Measurements from ENCODE around the gene S100A13. TPM values are rescaled to one million over a fixed set of nuclear protein-coding genes. Genes with fewer than 3 reads are reported as not detected.

The S100A13 gene
- total and polyA plus RNA-seq, 10 of the 15 experiments (the other 5 are each of a cell fraction or from before 2014, with no cell fraction given) = 5.7 to 30.9 (median 9.1) TPM

DNA sequence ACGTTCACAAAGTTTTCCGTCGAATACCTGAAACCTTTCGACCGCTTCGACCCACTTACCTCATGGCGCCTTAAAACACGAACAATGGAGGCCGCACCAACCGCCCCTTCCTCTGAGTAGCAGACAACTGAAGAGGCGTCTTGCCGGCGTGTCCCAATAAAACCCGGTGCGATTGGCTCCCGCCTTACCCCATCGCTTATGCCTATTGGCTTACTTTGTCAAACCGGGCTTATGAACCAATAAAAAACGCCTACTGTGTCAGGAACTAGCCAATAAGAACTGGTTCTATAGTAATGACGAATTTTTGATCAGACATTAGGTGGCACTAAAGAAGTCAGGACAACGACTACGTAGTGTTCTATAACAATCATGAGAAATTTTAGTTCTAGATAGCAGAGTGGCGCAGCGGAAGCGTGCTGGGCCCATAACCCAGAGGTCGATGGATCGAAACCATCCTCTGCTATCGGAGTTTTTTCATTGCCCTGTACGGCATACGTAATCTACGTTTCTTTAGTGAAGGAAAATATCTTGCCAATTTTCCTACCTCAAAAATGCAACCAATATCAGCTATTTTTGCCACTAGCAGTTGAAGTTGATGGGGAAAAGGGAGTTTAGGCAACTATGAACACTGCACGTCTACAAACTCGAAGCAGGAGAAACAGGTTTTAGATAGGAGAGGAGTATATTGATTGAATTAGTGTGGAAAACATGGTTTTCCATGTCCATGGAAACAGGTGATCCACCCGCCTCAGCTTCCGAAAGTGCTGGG is 43.7 kb upstream of the S100A13 start, which contains the start of gene ILF2 (continued):
- TF ChIP-seq NFXL1 (IDR thresholded peaks at IDR 0.05; ENCODE audit: borderline replicate concordance) = no peak
- peak; percentile 87 for TF ChIP-seq NFYB (IDR thresholded peaks at IDR 0.05; ENCODE audit: insufficient read depth, low read depth, low read length)
- TF ChIP-seq, protein P1, sequence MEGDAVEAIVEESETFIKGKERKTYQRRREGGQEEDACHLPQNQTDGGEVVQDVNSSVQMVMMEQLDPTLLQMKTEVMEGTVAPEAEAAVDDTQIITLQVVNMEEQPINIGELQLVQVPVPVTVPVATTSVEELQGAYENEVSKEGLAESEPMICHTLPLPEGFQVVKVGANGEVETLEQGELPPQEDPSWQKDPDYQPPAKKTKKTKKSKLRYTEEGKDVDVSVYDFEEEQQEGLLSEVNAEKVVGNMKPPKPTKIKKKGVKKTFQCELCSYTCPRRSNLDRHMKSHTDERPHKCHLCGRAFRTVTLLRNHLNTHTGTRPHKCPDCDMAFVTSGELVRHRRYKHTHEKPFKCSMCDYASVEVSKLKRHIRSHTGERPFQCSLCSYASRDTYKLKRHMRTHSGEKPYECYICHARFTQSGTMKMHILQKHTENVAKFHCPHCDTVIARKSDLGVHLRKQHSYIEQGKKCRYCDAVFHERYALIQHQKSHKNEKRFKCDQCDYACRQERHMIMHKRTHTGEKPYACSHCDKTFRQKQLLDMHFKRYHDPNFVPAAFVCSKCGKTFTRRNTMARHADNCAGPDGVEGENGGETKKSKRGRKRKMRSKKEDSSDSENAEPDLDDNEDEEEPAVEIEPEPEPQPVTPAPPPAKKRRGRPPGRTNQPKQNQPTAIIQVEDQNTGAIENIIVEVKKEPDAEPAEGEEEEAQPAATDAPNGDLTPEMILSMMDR (IDR thresholded peaks at IDR 0.05 in 2 of 3, conservative IDR thresholded peaks at IDR 0.05 in 1 of 3; ENCODE audit: control insufficient read depth in 2 of 3, extremely low read depth in 1 of 3, insufficient read depth in 1 of 3, low read depth in 3 of 3, low read length in 3 of 3) = peak; percentile 13 to 47 (median 32); a peak in 4 of 6 replicates
- peak; percentile 50; the same call in 1 of the 2 replicates for TF ChIP-seq NR2F1 (conservative IDR thresholded peaks at IDR 0.05)
- peak; percentile 70 for TF ChIP-seq NBN (IDR thresholded peaks at IDR 0.05)
- TF ChIP-seq IRF4 (IDR thresholded peaks at IDR 0.05; ENCODE audit: low read depth, low read length) = peak; percentile 22; the same call in 1 of the 2 replicates
- TF ChIP-seq CHD2 (IDR thresholded peaks at IDR 0.05; ENCODE audit: borderline replicate concordance, low read depth, low read length) = peak; percentile 92
- 0 out of 2 replicates have a peak, but pooled peaks have one; percentile 62 for TF ChIP-seq ZNF207 (IDR thresholded peaks at IDR 0.05; ENCODE audit: borderline replicate concordance)
- peak; percentile 83; the same call in 1 of the 2 replicates for TF ChIP-seq MXI1 (IDR thresholded peaks at IDR 0.05; ENCODE audit: low read depth, low read length)
- peak; percentile 93 for TF ChIP-seq TAF1 (IDR thresholded peaks at IDR 0.05; ENCODE audit: borderline replicate concordance, low read depth, low read length)
- TF ChIP-seq SMAD1 (IDR thresholded peaks at IDR 0.05; ENCODE audit: low read depth, partially characterized antibody) = peak; percentile 72
- no peak; the same call in 1 of the 2 replicates for TF ChIP-seq ZNF217 (IDR thresholded peaks at IDR 0.05)
- TF ChIP-seq DPF2 (IDR thresholded peaks at IDR 0.05) = 0 out of 2 replicates have a peak, but pooled peaks have one; percentile 36
- TF ChIP-seq JUND (IDR thresholded peaks at IDR 0.05; ENCODE audit: low read depth, low read length) = no peak
- no peak for TF ChIP-seq FOXK2 (IDR thresholded peaks at IDR 0.05)
- TF ChIP-seq CHD4 (IDR thresholded peaks at IDR 0.05) = no peak
- TF ChIP-seq TARDBP (IDR thresholded peaks at IDR 0.05; ENCODE audit: borderline replicate concordance) = peak; percentile 97
- TF ChIP-seq RELA (IDR thresholded peaks at IDR 0.05; ENCODE audit: borderline replicate concordance, partially characterized antibody) = peak; percentile 38
- TF ChIP-seq SIN3A (IDR thresholded peaks at IDR 0.05; ENCODE audit: low read depth, low read length) = peak; percentile 62
- no peak for TF ChIP-seq REST (IDR thresholded peaks at IDR 0.05; ENCODE audit: low read depth, low read length)
- peak; percentile 44; the same call in 1 of the 2 replicates for TF ChIP-seq CBFB (IDR thresholded peaks at IDR 0.05; ENCODE audit: low read depth)
- TF ChIP-seq RCOR1 (conservative IDR thresholded peaks at IDR 0.05; ENCODE audit: low read depth, low read length) = no peak
- TF ChIP-seq POLR2A (IDR thresholded peaks at IDR 0.05; ENCODE audit: low read depth, low read length) = peak; percentile 94
- TF ChIP-seq RB1 (IDR thresholded peaks at IDR 0.05; ENCODE audit: borderline replicate concordance) = no peak; the same call in 1 of the 2 replicates
- TF ChIP-seq ZZZ3 (IDR thresholded peaks at IDR 0.05; ENCODE audit: control insufficient read depth, insufficient read length, low read depth) = no peak
- TF ChIP-seq RBBP5 (conservative IDR thresholded peaks at IDR 0.05) = no peak
- no peak for TF ChIP-seq CHD1 (IDR thresholded peaks at IDR 0.05; ENCODE audit: low read depth, low read length)
